ENCODE results near the gene ATP6V1A.

GRCh38 chr3:113746548-113747282 is at the start of gene ATP6V1A:
- TF ChIP-seq NBN (conservative IDR thresholded peaks at IDR 0.05): no peak
- peak; percentile 66 for TF ChIP-seq POLR2AphosphoS5 (IDR thresholded peaks at IDR 0.05; ENCODE audit: low read depth, low read length)
- no peak for TF ChIP-seq ASH2L (IDR thresholded peaks at IDR 0.05; ENCODE audit: insufficient read length, low read depth, low read length)
